ENCODE data around the gene TMEM139.

DNA sequence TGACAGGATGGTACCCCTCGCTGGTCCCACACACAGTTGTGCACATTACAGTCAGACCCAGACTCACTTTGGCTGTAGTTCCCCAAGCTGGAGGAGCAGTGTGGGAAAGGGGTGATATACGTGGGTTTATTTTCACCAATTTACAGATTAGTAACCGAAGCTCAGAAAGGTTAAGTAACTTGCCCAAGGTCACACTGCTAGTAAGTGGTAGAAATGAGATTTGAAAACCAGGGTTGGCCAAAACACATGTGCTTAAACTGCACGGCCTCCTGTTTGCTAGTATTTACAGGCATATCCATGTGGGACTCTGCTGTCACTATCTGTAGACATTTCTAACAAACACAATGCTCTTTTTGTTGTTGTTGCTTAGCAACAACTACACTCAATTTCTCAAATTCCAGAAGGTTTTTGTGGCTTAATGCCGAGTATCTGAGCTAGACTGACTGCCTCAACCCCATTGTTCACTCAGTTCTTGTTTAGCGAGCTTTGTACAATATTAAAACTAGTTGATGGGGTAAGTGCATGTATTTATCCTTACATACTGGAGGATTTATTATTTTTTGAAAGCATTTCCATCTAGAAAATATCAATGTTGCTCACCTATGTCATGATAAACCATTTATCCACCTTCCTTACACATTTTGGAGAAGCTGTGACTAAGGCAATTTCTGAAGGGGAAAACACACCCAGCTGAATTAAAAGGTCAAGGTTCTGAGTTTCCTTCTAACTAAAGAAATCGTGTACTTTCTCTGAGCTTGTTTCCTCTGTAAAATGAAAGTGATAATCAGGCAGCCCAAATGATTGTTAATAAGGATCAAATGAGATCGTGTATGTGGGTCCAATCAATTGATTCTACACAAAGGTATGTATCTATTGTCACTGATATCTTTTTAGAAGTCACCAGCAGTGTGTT, 5.3 kb upstream of the TMEM139 start:
- TF ChIP-seq, protein P1, sequence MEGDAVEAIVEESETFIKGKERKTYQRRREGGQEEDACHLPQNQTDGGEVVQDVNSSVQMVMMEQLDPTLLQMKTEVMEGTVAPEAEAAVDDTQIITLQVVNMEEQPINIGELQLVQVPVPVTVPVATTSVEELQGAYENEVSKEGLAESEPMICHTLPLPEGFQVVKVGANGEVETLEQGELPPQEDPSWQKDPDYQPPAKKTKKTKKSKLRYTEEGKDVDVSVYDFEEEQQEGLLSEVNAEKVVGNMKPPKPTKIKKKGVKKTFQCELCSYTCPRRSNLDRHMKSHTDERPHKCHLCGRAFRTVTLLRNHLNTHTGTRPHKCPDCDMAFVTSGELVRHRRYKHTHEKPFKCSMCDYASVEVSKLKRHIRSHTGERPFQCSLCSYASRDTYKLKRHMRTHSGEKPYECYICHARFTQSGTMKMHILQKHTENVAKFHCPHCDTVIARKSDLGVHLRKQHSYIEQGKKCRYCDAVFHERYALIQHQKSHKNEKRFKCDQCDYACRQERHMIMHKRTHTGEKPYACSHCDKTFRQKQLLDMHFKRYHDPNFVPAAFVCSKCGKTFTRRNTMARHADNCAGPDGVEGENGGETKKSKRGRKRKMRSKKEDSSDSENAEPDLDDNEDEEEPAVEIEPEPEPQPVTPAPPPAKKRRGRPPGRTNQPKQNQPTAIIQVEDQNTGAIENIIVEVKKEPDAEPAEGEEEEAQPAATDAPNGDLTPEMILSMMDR (IDR thresholded peaks at IDR 0.05; ENCODE audit: insufficient read depth, low read length) = no peak
- TF ChIP-seq, protein P2, sequence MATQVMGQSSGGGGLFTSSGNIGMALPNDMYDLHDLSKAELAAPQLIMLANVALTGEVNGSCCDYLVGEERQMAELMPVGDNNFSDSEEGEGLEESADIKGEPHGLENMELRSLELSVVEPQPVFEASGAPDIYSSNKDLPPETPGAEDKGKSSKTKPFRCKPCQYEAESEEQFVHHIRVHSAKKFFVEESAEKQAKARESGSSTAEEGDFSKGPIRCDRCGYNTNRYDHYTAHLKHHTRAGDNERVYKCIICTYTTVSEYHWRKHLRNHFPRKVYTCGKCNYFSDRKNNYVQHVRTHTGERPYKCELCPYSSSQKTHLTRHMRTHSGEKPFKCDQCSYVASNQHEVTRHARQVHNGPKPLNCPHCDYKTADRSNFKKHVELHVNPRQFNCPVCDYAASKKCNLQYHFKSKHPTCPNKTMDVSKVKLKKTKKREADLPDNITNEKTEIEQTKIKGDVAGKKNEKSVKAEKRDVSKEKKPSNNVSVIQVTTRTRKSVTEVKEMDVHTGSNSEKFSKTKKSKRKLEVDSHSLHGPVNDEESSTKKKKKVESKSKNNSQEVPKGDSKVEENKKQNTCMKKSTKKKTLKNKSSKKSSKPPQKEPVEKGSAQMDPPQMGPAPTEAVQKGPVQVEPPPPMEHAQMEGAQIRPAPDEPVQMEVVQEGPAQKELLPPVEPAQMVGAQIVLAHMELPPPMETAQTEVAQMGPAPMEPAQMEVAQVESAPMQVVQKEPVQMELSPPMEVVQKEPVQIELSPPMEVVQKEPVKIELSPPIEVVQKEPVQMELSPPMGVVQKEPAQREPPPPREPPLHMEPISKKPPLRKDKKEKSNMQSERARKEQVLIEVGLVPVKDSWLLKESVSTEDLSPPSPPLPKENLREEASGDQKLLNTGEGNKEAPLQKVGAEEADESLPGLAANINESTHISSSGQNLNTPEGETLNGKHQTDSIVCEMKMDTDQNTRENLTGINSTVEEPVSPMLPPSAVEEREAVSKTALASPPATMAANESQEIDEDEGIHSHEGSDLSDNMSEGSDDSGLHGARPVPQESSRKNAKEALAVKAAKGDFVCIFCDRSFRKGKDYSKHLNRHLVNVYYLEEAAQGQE (IDR thresholded peaks at IDR 0.05; ENCODE audit: insufficient replicate concordance, low read depth) = no peak
- TF ChIP-seq GABPA (IDR thresholded peaks at IDR 0.05; ENCODE audit: low read depth) (no peak), SPI1 (IDR thresholded peaks at IDR 0.05; ENCODE audit: borderline replicate concordance, low read depth) (no peak), POLR2AphosphoS5 (IDR thresholded peaks at IDR 0.05; ENCODE audit: low read depth) (no peak)

All from HL-60 (cell line).